Mononuclear cell (primary cell): ENCODE results near the gene CYP4F2. TPM values are rescaled to one million over a fixed set of nuclear protein-coding genes. Genes with fewer than 3 reads are reported as not detected.

ENCODE experiments used
- H3K27me3 ChIP-seq: 2 replicates; pipeline ENCODE4 v1.6.0; 2011; ENCODE audit warnings: low read length, control low read depth; ENCODE audit not compliant: insufficient read depth
- H3K4me1 ChIP-seq: 2 replicates; pipeline ENCODE4 v1.5.1; 2011; ENCODE audit warnings: mild to moderate bottlenecking, low read length, control low read depth; ENCODE audit not compliant: insufficient read depth
- H3K4me3 ChIP-seq: 2 replicates; pipeline ENCODE4 v1.5.1; 2011; ENCODE audit warnings: mild to moderate bottlenecking, low read length, moderate library complexity
- H3K9me3 ChIP-seq: 2 replicates; pipeline ENCODE4 v1.5.1; 2011; ENCODE audit warnings: low read depth, mild to moderate bottlenecking, control low read depth, low read length
- total RNA-seq: library from RNA; depleted of rRNA; stranded (reverse); fragments of >200 nt; gene quantifications from one replicate; pipeline ENCODE4 v1.2.3, GENCODE V29; 2012

The CYP4F2 gene
- total RNA-seq, 1 donor = not detected

DNA sequence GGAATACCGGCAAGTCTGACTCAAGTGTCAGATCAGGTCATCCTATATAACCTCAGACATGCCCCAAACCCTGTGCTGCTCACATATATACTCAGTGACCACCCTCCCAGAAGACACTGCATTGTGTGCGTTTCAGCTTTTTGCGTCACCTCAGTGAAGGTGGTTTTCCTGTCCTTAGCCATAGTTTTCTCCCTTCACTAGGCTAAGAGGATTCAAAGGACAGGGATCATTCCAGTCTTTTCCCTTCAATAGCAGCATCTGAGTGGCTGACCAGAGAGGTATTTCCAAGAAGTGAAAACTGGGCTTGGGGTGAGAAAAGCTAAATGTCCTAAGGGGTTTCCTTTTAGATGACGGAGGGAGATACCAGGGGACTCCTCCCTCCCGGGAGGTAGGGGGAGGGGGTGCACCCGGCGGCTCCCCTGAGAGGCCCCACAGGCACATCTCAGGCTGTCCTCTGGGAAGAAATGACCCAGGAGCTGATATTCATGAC is 69.7 kb downstream of the CYP4F2 start:
- no peaks in the 10 kb centered on the region for H3K27me3 ChIP-seq
- no peaks in the 10 kb centered on the region for H3K4me1 ChIP-seq
- H3K9me3 ChIP-seq = no peaks in the 10 kb centered on the region

More for the DNA sequence above, 69.7 kb downstream of the CYP4F2 start:
- H3K4me3 ChIP-seq = no peak overlapping the region

Other genes starting within 250 kb of the CYP4F2 start
- gene CYP4F12, start 225.0 kb downstream of the CYP4F2 start, total RNA-seq = 0.42 TPM
- not detected for gene OR10H2, start 170.1 kb downstream of the CYP4F2 start, total RNA-seq
- gene OR10H3, start 160.1 kb downstream of the CYP4F2 start, total RNA-seq = not detected
- under 0.01 TPM for gene OR10H5, start 110.4 kb downstream of the CYP4F2 start, total RNA-seq
- not detected for gene OR10H1, start 82.4 kb downstream of the CYP4F2 start, total RNA-seq
- not detected for gene CYP4F11, start 36.5 kb upstream of the CYP4F2 start, total RNA-seq
- not detected for gene OR10H4, start 50.9 kb upstream of the CYP4F2 start, total RNA-seq
- gene TPM4, start 178.4 kb upstream of the CYP4F2 start, total RNA-seq = 180 TPM
- gene RAB8A, start 213.8 kb upstream of the CYP4F2 start, total RNA-seq = 107 TPM
- gene HSH2D, start 245.6 kb upstream of the CYP4F2 start, total RNA-seq = 32.2 TPM